ENCODE results near the gene AGAP1. TPM values are rescaled to one million over a fixed set of nuclear protein-coding genes. Genes with fewer than 3 reads are reported as not detected.

AGAP1 gene
- total RNA-seq, 1 donor from 2014 or later, result 39.0 TPM

DNA sequence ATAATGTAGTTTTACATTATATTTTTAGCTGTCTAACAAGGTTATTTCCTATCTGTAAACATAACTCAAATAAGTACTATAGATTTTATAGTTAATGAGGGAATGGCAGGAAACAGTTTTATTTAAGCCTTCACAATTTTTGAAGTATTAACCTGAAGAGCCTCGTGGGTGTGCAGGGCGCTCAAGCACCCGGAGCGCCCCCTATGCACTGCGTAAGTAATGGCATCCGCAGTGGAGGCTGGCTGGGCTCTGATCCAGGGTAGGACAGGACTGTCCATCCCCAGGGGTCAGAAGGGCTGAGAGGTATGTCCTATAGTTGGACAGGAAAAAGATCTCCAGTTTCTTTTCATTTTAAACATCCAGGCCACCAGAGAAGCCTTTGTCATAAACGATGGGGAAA, 682.6 kb downstream of the AGAP1 start:
- no peaks in the 10 kb centered on the region for H3K9me3 Mint-ChIP-seq (ENCODE audit: low read depth)

DNA sequence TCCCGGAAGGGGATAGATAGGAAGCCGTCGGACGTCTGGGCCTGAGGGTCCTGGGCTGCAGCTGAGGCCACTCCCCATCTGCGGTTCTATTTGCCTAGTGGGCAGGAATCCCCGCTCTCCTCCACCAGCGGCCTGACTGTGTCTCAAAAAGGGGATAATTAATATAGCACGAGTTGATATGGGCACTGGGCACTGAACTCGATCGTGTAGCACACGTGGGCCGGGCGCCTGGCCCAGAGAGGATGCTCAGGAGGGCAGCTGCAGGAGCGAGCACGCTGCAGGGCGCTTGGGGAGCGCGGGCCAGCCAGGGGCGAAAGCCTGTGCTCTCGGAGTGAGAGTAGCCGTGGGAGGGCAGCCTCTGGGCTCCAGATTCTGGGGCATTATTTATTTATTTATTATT, 683.1 kb downstream of the AGAP1 start:
- no peak for DNase-seq (ENCODE audit: low spot score)
- TF ChIP-seq, protein P1, sequence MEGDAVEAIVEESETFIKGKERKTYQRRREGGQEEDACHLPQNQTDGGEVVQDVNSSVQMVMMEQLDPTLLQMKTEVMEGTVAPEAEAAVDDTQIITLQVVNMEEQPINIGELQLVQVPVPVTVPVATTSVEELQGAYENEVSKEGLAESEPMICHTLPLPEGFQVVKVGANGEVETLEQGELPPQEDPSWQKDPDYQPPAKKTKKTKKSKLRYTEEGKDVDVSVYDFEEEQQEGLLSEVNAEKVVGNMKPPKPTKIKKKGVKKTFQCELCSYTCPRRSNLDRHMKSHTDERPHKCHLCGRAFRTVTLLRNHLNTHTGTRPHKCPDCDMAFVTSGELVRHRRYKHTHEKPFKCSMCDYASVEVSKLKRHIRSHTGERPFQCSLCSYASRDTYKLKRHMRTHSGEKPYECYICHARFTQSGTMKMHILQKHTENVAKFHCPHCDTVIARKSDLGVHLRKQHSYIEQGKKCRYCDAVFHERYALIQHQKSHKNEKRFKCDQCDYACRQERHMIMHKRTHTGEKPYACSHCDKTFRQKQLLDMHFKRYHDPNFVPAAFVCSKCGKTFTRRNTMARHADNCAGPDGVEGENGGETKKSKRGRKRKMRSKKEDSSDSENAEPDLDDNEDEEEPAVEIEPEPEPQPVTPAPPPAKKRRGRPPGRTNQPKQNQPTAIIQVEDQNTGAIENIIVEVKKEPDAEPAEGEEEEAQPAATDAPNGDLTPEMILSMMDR (IDR thresholded peaks at IDR 0.05), result no peak
- Mint-ChIP-seq H3K4me3 (ENCODE audit: unreplicated experiment) (no peak overlapping the region), H3K27ac (ENCODE audit: unreplicated experiment) (no peak overlapping the region), H3K9me3 (ENCODE audit: low read depth) (no peaks in the 10 kb centered on the region), H3K27me3 (ENCODE audit: low read depth) (no peaks in the 10 kb centered on the region), H3K4me1 (ENCODE audit: low read depth) (peaks cover 68% of the 10 kb centered on the region), H3K36me3 (ENCODE audit: low read depth) (no peaks in the 10 kb centered on the region)

More for the DNA sequence above, 682.6 kb downstream of the AGAP1 start:
- peak overlapping the region; percentile 91 for H3K27ac Mint-ChIP-seq (ENCODE audit: unreplicated experiment)
- H3K27me3 Mint-ChIP-seq (ENCODE audit: low read depth), result no peaks in the 10 kb centered on the region
- TF ChIP-seq, protein P1 (IDR thresholded peaks at IDR 0.05), result peak; percentile 80
- no peaks in the 10 kb centered on the region for H3K36me3 Mint-ChIP-seq (ENCODE audit: low read depth)
- no peak overlapping the region for H3K4me3 Mint-ChIP-seq (ENCODE audit: unreplicated experiment)
- H3K4me1 Mint-ChIP-seq (ENCODE audit: low read depth), result peaks cover 72% of the 10 kb centered on the region
- DNase-seq (ENCODE audit: low spot score), result no peak

DNA sequence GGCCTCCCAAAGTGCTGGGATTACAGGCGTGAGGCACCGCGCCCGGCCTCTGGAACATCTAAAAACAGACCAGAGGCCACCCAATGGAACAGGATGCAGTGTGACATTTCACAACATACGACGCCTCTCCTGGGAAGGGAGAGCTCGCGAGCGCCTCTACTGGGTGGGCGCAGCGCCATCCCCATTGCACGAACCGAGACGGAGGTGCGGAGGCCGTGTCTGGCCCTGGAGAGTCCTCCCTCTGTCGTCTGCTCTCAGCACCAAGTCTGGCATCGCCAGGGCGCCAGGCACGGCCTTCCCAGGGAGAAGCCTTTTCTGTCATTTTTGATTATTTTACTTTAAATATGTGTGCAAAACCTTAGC, 683.7 kb downstream of the AGAP1 start:
- Mint-ChIP-seq H3K36me3 (ENCODE audit: low read depth) (no peaks in the 10 kb centered on the region), H3K9me3 (ENCODE audit: low read depth) (no peaks in the 10 kb centered on the region), H3K27me3 (ENCODE audit: low read depth) (no peaks in the 10 kb centered on the region), H3K4me1 (ENCODE audit: low read depth) (peaks cover 63% of the 10 kb centered on the region), H3K27ac (ENCODE audit: unreplicated experiment) (peak overlapping the region; percentile 81), H3K4me3 (ENCODE audit: unreplicated experiment) (peak overlapping the region; percentile 76)
- no peak for DNase-seq (ENCODE audit: low spot score)
- TF ChIP-seq, protein P1 (IDR thresholded peaks at IDR 0.05), result no peak

DNA sequence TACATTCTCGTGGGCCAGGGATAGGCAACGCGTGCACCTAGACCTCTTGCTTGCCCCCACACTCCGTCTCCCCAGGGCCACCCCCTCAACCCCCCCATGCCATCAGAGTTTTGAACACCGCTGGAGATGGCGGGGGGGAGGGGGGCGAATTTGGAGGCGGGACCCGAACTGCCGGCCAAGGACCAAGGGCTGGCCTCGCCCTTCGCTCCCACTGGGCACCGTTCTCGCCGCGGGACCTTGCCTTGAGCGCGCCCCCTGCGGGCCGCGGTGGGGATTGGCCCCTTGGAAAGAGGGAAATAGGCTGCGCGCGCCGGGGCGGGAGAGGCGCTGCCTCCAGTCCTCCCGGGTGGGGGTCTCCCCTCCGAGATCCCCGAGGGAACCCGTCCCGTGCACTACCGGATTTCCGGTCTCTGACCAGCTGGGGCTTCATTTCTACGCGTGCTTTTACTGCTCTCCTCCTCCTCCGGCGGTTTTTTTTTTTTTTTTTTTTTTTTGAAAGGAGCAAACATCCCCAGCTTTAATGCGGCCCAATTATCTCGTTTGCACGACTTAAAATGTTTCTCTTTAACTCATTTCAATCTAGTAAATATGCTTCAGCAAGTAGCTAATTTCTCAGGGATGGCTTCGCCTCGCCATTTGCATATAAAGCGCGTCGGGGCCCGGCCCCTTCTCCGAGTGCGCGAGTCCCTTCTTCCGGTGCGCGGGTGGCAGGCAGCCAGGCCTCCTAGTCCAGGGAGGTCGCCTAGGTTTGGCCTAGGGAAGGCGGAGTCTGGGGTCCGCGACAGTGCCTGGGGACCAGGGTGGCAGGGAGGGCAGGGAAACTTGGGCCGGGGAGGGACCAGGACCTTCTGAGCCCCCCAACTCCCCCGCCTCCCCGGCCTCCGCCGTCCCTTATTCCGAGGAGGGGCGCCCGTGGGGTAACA, 684.4 kb downstream of the AGAP1 start:
- no peak for DNase-seq (ENCODE audit: low spot score)
- TF ChIP-seq, protein P1 (IDR thresholded peaks at IDR 0.05), result peak; percentile 92
- Mint-ChIP-seq H3K27ac (ENCODE audit: unreplicated experiment) (peak overlapping the region; percentile 81), H3K36me3 (ENCODE audit: low read depth) (no peaks in the 10 kb centered on the region), H3K27me3 (ENCODE audit: low read depth) (no peaks in the 10 kb centered on the region), H3K4me1 (ENCODE audit: low read depth) (peaks cover 63% of the 10 kb centered on the region), H3K4me3 (ENCODE audit: unreplicated experiment) (peak overlapping the region; percentile 76), H3K9me3 (ENCODE audit: low read depth) (no peaks in the 10 kb centered on the region)

DNA sequence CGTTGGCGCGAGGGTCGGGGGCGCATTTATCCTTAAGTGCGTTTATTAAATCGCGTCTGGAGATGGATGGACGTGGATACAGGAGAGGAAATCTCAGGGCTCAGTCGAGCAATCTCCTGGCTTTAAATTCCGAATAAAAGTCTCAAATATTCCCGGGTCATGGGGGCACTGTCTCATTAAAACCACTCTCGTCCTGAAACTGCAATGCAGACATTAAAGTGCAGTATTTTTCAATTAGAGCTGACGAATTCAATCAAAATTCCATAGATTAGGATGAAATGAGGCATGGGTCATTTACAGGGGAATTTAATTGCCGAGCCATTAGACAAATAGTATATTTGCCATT, 685.0 kb downstream of the AGAP1 start:
- Mint-ChIP-seq H3K27me3 (ENCODE audit: low read depth) (no peaks in the 10 kb centered on the region), H3K27ac (ENCODE audit: unreplicated experiment) (peak overlapping the region; percentile 70), H3K9me3 (ENCODE audit: low read depth) (no peaks in the 10 kb centered on the region), H3K4me1 (ENCODE audit: low read depth) (peaks cover 60% of the 10 kb centered on the region), H3K36me3 (ENCODE audit: low read depth) (no peaks in the 10 kb centered on the region), H3K4me3 (ENCODE audit: unreplicated experiment) (peak overlapping the region; percentile 67)
- TF ChIP-seq, protein P1 (IDR thresholded peaks at IDR 0.05), result no peak
- DNase-seq (ENCODE audit: low spot score), result no peak
